T-helper 1 cell (primary cell): ENCODE measurements around the gene KDM7A.
"Not testable (repeated sequence)": the region's sequence is repeated elsewhere in the genome, so short reads cannot be mapped to it uniquely, and the experiment has no call there.

Source experiments
- DNase-seq, 5 donors: peaks; one replicate each; pipeline ENCODE4 v3.0.0-alpha.2; 2012 to 2020

Gene KDM7A

DNA sequence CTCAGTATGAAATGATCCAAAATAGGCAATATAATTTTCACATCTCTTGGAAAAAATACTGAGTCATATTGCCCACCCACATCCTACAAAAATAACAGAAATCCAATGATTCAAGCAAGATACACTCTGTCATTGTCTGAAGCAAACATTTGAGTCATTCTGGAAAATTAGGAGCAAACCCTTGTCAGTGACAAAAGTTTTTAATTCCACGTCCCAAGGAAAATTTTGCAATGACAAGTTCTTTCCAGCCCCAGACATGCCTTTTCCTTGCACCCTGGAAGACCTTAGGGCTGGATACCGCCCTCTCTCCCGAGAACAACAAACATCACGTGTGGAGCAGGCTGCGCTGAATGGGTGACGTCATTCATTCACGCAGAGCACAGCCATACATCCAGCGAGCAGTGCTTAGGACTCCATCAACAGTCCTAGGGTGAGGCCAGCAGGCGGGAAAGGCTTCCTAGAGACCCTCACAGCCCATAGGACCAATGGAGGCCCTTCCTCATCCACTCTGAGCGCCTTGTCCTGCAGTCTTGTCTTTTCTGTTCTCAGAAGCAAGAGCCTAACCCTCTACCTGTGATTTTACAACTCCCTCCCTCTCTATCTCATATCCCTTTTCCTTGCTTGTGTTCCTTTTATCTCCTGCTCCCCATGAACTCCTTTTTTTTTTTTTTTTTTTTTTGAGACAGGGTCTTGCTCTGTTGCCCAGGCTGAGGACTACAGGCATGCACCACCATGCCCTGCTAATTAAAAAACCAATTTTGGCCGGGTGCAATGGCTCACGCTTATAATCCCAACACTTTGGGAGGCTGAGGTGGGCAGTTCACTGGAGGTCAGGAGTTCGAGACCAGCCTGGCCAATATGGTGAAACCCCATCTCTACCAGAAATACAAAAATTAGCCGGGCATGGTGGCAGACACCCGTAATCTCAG lies 23.5 kb upstream of the KDM7A start:
- no peak for DNase-seq

DNA sequence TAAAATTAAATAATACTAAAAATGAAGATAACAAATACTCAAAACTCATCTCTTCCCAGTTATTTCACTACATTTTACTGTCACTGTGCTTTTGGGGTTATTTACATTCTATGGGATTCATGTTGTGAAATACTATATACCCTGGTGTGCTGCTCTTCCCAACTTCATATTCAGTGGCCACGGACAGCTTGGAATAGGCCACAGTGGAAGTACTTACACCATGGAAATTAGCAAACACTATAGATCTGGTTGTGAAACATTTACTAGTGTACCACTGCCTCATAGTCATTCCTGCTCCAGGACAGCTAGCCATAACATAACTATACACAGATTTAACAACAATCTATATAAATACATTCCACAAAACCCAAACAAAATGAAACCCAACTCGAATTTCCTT lies 21.2 kb upstream of the KDM7A start:
- no peak for DNase-seq

DNA sequence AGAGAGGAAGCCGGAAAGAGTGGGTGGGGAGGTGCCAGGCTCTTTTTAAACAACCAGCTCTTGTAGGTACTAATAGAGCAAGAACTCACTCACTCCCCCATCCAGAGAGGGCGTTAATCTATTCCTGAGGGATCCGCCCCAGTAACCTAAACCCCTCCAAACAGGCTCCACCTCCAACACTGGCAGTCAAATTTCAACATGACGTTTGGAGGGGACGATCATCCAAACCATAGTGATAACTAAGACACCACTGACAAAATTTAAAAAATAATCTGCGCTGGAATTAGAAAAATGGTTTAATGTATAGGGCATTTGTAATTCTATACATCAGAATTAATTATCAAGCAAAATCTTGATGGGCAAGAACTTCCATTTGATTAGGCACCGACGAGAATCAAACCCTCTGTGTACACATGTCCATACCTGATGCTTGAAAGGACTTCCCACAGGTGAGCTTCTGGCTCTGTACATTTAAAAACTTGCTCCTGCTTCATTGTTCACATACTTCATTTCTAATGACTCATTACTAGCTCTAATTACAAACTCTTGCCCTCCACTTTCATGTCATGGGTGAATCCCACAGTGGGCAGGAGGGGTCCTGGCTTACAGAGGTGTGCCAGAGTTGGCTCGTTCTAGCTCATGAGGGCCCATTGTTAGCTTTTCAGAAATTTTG lies 20.6 kb upstream of the KDM7A start:
- DNase-seq, result no peak

DNA sequence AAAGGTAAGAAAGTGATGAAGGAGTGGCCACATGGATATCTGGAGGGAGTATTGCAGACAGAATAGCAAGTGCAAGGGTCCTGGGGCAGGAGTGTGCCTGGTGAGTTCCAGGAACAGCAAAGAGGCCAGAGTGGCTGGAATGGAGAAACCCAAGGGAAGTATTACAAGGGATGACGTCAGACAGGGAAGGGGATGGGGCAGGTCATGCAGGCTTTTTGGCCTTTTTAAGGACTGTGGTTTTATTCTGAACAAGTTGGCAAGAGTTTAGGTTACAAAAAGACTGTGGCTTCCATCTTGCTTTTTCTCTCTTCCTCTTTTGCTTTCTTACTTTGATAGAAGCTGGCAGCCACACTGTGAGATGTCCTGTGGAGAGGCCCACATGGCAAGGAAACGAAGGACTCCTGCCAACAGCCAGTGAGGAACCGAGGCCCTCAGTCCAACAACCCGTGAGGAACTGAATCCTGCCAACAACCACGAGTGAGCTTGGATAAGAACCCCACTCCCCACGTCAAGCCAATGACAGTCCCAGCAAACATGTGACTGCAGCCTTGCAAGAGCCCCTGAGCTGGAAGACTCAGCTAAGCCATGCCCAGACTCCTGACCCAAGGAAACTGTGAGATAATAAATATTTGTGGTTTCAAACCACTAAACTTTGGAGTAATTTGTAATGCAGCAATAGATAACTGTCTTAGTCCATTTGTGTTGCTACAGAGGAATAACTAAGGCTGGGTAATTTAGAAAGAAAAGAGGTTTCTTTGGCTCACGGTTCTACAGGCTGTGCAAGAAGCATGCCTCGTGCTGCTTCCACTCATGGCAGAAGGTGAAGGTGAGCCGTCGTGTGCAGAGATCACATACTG lies 19.8 kb upstream of the KDM7A start:
- no peak for DNase-seq

DNA sequence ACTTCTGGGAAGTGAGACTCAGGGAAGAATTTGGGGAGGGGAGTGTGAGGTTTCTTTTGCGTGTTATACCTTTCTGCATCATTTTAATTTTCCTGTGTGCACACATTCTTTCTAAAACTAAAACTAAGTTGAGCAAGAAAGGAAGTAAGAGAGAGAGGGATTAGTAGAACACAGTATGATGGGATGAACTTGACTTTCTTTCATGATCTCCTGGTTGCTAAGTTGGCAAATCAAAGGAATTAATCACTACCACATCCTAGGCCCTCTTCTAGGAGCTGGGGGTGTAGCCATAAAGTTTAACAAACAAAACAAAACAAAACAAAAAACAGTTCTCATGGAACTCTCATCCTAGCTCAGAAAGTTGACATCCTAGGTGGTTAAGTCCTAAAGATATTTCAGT lies 19.1 kb upstream of the KDM7A start:
- no peak for DNase-seq

DNA sequence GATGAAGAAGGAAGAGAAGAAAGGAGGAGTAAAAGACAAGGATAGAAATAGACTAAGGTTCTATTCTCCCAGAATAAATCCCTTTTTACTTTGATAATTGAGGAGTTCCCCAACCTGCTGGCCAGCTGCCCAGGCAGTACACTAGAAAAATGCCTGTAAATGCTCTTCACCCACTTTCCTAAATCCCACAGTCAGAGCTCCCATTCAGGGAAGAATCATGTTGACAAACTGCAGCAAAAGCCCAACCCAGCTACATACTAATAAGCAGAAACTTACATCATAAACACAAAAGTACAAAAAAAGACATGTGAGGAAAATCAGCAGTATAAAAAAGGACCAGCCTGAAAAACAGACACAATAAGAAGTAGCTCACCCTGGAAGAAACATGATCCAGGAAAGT lies 15.8 kb upstream of the KDM7A start:
- DNase-seq, result no peak

DNA sequence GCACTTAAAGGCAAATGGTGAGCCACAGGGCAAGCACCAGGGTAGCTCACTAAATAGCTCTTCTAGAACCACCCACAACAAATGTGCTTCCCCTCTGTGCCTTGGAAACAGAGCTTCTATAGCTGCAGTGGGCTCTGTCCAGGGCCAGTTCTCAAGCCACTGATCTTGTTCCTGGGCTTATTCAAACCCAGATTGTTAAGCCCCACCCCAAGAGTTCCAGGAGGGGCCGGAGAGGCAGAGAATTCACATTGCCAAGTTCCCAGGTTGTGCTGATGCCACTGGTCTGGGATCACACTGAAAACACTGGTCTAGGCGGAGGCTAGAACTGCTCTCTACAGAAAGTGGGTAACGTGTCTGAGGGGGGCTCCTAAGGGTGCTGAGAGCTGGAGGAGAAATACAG lies 15.4 kb upstream of the KDM7A start:
- DNase-seq, result no peak

DNA sequence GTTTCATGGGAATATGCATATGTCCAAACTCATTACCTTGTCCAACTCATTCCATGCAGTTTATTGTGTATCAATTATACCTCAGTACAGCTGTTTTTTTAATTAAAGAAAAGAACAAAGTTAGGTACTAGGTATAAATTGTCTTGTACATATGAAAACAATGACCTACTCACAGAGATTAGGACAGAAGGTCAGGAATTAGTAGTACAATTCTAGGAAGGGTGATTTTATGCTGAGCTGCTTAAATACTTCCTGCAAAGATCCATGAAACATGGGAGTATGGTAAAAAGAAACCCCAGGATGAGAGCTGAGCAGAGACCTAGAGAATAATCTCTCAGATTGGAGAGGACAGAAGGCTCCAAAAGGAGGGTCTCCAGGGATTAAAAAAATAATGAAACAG lies 13.8 kb upstream of the KDM7A start:
- no peak for DNase-seq

DNA sequence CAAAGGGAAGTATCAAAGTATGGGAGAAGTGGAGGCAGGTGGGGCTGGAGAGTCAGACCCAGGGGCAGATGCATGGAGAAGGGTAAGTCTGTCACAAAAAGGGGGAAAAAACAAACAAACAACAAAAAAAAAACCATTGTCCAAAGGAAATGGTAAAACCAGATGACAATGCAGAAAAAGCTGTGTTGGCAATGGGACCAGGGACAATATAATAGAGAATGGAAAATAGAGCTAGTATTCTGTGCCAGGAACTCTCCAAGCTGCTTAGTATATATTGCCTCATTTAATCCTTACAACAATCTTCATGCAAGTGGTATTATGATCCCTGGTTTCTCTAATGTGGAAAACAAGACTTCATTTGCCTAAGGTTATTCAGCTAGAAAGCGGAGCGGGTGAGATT lies 13.1 kb upstream of the KDM7A start:
- DNase-seq, result no peak

DNA sequence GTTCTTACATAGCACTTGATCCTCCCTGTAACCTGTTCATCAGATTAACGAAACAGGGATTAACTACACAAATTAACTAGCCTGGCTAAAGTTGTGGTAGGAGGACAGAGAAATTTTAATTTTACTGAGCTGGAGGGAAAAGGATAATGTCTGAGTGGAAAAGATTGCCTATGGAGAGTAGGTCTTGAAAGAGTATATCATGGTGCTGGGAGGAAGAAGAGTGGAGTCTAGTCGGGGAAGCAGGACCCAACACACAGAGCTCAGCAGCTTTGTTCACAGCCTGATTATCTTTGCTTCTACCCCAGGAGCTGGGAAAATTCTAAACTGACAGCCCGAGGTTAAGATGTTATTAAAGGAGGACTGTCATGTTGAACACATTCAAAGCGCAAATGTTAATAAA lies 6.1 kb upstream of the KDM7A start:
- no peak for DNase-seq

DNA sequence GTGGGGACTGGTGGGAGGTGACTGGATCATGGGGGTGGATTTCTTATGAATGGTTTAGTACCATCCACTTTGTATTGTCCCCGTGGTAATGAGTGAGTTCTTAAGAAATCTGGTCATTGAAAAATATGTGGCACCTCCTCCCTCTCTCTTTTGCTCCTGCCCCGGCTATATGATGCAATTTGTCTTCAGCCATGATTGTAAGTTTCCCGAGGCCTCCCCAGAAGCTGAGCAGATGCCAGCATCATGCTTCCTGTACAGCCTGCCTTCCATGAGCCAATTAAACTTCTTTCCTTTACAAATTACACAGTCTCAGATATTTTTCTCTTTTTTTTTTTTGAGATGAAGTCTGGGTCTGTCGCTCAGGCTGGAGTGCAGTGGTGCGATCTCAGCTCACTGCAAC lies 2.6 kb upstream of the KDM7A start:
- no peak for DNase-seq

DNA sequence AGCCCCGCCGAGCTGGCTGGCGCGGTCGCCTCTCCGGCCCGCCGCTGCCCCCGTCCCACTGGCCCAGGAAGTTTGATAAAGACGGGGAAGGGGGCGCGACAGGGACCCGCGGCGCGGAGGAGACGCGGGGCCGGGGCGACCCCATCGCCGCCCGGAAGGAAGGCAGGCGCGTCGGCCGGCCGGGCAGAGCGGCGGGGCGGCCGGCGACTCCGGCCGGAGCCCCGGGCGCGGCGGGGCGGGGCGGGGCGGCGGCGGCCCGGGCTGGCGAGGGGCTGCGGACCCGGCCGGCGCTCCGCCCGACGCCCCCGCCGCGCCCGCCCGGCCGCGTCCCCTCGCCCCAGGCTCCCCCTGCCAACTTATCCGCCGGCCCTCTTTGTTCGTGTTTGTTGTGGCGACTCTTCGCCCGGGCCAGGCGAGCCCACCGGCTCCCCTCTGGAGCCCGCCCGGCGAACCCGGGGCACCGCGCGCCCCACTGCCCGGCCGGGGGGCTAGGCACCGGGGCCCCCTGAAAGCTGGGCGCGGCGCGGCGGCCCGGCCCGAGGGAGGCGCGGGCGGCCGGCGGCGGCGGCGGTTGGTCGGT lies 571 bp downstream of the KDM7A start:
- peak in 2 of 5 donors; percentile 13 to 15 for DNase-seq

DNA sequence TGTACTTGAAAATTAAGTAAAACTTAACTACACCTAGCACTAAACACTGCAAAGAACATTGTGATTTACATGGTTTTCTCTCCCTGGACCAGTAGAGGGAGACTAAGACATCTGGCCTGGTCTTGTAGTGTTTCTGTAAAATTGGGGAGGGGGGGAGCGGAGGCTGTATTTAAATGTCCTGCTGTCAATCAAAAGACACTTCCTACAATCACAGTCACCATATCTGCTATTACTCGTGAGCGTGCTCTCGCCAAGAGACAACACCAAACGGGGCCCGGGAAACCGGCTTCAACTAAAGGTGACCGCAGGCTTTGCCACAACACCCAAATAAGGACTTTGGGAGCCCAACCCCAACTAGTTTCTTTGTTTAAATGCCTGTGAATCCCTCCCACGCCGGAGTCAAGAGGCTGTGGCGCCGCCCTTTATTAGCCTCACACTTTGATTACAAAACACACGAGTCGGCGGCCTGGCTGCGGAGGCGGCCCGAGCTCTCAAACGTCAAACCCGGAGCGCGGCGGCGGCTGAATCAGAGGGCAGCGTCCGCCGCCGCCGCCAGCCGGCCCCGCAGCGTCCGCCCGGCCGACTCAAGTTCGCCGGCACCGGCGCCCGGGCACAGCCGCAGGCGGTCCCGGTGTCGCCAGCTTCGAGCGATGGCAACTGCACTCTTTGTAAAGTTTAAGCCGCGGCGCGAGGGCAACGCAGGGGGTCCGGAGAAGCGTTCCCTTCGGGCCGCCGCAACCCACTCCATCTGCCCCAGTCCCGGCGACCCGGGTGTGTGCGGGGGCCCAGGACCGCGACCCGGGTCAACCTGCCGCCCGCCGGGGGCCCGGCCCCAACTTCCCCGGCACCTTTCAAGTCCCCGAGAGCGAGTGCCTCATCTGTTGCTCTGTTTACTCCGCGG lies 1.3 kb downstream of the KDM7A start:
- DNase-seq, result peak; percentile 78 to 99 (median 87)

DNA sequence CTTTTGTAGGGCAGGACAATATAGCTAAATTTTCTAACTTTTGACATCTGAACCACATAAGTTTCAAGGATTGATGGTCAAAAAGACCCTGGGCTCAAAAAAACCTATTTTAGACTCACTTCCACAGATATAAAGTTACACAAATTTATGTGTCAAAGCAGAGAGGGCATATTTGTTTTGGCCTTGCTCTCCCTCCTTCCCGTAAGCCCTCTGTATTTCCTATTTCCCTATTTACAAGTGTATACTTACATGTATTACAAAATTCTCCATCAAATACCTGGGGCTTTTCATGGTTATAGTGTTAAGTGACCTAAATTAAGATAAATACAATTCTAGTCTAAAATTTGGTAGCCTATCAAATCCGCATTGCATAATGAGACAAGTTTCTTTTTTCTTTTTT lies 2.6 kb downstream of the KDM7A start:
- DNase-seq, result no peak

DNA sequence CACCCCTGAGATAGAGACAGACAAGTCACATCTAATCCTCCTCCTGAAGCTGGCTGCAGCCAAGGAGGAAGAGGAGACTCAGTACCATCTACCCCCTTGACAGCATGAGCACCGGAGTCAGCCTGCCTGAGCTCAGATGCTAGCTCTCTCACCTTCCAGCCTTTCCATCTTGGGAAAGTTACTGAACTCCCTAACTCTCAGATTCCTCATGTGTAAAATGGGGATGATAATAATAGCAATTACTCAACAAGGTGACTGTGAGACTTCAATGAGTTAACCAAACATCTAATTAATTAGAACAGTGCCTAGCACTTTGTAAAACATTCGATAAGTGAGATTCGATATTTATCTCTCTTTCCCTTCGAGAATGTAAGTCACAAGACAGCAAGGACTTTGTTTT lies 6.4 kb downstream of the KDM7A start:
- DNase-seq, result no peak

DNA sequence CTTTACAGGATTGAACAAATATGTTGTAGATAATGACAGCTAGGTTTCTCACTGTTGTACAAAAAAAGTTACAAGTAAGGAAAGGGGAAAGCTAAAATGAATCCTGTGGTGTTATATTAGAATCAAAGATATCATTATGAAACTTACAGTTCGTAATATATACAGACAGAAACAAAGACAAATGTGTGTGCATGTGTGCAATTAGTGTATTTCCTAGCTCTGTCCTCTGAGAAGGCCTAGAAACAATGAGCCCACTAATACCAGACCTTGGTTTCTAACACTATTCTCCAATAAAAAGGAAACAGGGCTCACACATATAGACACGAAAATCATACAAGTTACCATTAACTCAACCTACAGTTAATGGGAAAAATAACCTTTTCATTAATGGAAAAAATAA lies 8.0 kb downstream of the KDM7A start:
- no peak for DNase-seq

DNA sequence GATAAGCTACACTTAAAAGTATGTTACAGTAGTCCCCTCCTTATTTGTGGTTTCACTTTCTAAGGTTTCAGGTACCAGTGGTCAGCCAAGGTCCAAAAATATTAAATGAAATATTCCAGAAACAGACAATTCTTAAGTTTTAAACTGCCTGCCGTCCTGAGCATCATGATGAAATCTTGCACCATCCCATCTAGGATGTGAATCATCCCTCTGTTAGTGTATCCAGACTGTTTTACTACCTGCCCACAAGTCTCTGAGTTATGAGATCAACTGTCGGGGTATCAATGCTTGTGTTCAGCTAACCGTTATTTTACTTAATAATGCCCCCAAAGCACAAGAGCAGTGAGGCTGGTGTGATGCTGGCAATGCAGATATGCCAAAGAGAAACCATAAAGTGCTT lies 11.4 kb downstream of the KDM7A start:
- DNase-seq, result peak in 1 of 5 donors; percentile 69

DNA sequence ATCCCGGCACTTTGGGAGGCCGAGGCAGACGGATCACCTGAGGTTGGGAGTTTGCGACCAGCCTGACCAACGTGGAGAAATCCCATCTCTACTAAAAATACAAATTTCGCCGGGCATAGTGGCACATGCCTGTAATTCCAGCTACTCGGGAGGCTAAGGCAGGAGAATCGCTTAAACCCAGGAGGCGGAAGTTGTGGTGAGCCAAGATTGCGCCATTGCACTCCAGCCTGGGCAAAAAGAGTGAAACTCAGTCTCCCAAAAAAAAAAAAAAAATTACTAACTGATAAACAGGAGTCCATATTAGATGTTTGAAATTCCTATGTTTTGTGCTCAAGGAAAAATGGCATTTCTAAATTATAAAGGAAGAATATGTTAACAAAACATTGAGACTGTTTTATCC lies 14.7 kb downstream of the KDM7A start:
- DNase-seq, result not testable (repeated sequence)

DNA sequence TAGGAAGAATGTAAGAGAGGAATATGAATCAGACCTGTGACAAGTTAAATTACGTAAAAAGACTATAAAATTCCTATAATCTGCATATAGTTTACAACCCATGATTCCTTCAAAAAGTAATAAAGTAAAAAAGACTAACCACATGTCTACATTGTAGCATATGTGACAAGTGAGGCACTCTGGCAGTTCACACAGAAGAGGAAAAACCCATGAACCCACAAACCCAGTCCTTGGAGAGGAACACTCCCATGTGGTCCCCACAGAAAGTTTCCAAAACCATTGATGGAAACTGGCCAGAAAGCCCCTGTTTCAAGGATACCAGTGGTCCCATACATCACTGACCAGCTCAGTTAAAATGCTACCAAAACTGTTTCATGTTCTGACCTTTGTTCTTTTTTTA lies 15.7 kb downstream of the KDM7A start:
- no peak for DNase-seq

DNA sequence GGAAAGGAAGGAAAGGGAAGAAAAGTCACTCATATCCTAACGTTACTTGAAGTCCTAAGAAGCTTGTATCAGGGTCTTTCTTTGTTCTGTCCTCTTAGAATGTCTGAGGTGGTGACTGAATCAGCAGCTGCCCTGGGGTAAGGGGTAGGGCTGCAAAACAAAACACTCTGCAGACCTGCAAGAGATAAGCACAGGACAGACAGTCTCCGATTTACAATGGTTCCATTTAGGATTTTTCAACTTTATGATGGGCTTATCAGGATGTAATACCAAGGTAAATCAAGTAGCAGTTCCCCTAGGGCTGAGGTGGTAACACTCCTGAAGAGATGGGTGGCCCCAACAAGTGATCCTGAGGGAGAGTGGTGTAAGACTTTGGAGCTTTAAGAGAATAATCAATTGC lies 16.5 kb downstream of the KDM7A start:
- no peak for DNase-seq

DNA sequence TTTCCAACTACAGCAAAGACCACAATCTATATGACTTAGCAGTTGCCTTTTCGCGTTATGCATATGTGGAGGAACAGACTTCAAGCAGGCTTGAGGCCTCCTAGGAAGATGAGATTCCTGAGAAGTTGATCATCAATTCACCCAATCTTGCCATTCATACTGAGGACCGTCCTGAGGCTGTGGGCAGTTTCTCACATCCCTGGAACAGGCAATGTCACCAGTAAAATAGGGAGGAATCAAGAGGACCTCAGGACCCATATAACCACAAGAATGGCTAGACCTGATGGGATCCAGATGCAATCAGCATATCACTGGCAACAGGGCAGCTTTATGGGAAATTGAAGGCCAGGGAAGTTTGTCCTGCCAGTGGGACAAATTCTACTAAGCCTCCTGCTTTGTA lies 17.3 kb downstream of the KDM7A start:
- no peak for DNase-seq
